Smooth muscle cell (in vitro differentiated cells): ENCODE data around the gene ATP5F1A. TPM values are rescaled to one million over a fixed set of nuclear protein-coding genes. Genes with fewer than 3 reads are reported as not detected.

Experiments used
- DNase-seq: peaks from one replicate; lab custom pipeline; 2025; ENCODE audit not compliant: unreplicated experiment; lab: John Stamatoyannopoulos, UW
- H2AFZ ChIP-seq: fragments of 200-600 bp; sonication (generic); 2 replicates; pipeline ENCODE4 v1.6.0; 2016; ENCODE audit warnings: antibody characterized with exemption, low read depth, mild to moderate bottlenecking
- H3F3A ChIP-seq: fragments of 200-600 bp; sonication (generic); 2 replicates; pipeline ENCODE4 v1.6.0; 2017; ENCODE audit warnings: antibody characterized with exemption, low read depth
- H3K27ac ChIP-seq: fragments of 200-600 bp; sonication (generic); 2 replicates; pipeline ENCODE4 v1.5.1; 2016; ENCODE audit warnings: low read depth, mild to moderate bottlenecking
- H3K27me3 ChIP-seq: fragments of 200-600 bp; sonication (generic); 2 replicates; pipeline ENCODE4 v1.6.1; 2016; ENCODE audit warnings: low read depth, mild to moderate bottlenecking
- H3K36me3 ChIP-seq: fragments of 200-600 bp; sonication (generic); 2 replicates; pipeline ENCODE4 v1.5.1; 2016; ENCODE audit warnings: low read depth
- H3K4me1 ChIP-seq: fragments of 200-600 bp; sonication (generic); 2 replicates; pipeline ENCODE4 v1.5.1; 2016; ENCODE audit warnings: low read depth
- H3K4me2 ChIP-seq: fragments of 200-600 bp; sonication (generic); 2 replicates; pipeline ENCODE4 v1.6.0; 2016; ENCODE audit warnings: mild to moderate bottlenecking
- H3K4me3 ChIP-seq: fragments of 200-600 bp; sonication (generic); 2 replicates; pipeline ENCODE4 v1.5.1; 2016; ENCODE audit warnings: mild to moderate bottlenecking
- H3K79me2 ChIP-seq: fragments of 200-600 bp; sonication (generic); 2 replicates; pipeline ENCODE4 v1.6.0; 2016; ENCODE audit warnings: low read depth, mild to moderate bottlenecking
- H3K9ac ChIP-seq: fragments of 200-600 bp; sonication (generic); 2 replicates; pipeline ENCODE4 v1.6.0; 2016; ENCODE audit warnings: low read depth
- H3K9me3 ChIP-seq: fragments of 200-600 bp; sonication (generic); replicated peaks from 2 replicates; pipeline ENCODE4 v1.5.1; 2016; ENCODE audit warnings: low read depth
- H4K20me1 ChIP-seq: fragments of 200-600 bp; sonication (generic); 2 replicates; pipeline ENCODE4 v1.6.0; 2016; ENCODE audit warnings: low read depth
- CTCF ChIP-seq: fragments of 200-600 bp; sonication (generic); IDR thresholded peaks from 2 replicates; pipeline ENCODE4 v1.5.1; 2017; ENCODE audit warnings: borderline replicate concordance, mild to moderate bottlenecking, antibody characterized with exemption; ENCODE audit not compliant: insufficient read depth, poor library complexity, severe bottlenecking
- WGBS: methylation state at CpG from one replicate; pipeline ENCODE4 v1.1.7; 2016; ENCODE audit warnings: low lambda C conversion rate; 5-methylcytosine and 5-hydroxymethylcytosine counted together
- polyA plus RNA-seq: library from polyadenylated mRNA; unstranded; fragments of >200 nt; fragmentation: Nextera tagmentation; extraction: Ambion mirVana; gene quantifications from 2 replicates; pipeline ENCODE4 v1.2.1, GENCODE V29; 2016
- total RNA-seq: library from RNA; depleted of rRNA; stranded (reverse); fragments of >200 nt; gene quantifications from 2 replicates; pipeline ENCODE4 v1.2.3, GENCODE V29; 2014

The ATP5F1A gene
- total and polyA plus RNA-seq, 2 experiments from 2014 or later, result 406 to 432 TPM

GRCh38 chr18:46060359-46060841, 37.7 kb downstream of the ATP5F1A start:
- no peak overlapping the region for H2AFZ ChIP-seq
- H3K9ac ChIP-seq, result no peak overlapping the region
- no peaks in the 10 kb centered on the region for H3K79me2 ChIP-seq
- no peaks in the 10 kb centered on the region for H3F3A ChIP-seq
- H3K4me1 ChIP-seq, result no peaks in the 10 kb centered on the region
- H3K36me3 ChIP-seq, result no peaks in the 10 kb centered on the region
- no peak overlapping the region for H3K4me2 ChIP-seq
- no peaks in the 10 kb centered on the region for H3K9me3 ChIP-seq
- no peak overlapping the region for H3K27ac ChIP-seq
- H3K27me3 ChIP-seq, result no peaks in the 10 kb centered on the region
- no peak for DNase-seq
- H3K4me3 ChIP-seq, result no peak overlapping the region
- no peak for TF ChIP-seq CTCF
- 91% methylated on average over 3 of the region's 3 CpGs for WGBS
- H4K20me1 ChIP-seq, result peaks cover under 1% of the 10 kb centered on the region

GRCh38 chr18:46055838-46056230, 42.3 kb downstream of the ATP5F1A start:
- H3K9ac ChIP-seq, result no peak overlapping the region
- no peaks in the 10 kb centered on the region for H3K9me3 ChIP-seq
- no peak overlapping the region for H3K27ac ChIP-seq
- no peaks in the 10 kb centered on the region for H3K27me3 ChIP-seq
- H3K4me2 ChIP-seq, result no peak overlapping the region
- DNase-seq, result no peak
- no peak overlapping the region for H3K4me3 ChIP-seq
- no peak overlapping the region for H2AFZ ChIP-seq
- H3F3A ChIP-seq, result no peaks in the 10 kb centered on the region
- 93% methylated on average over 4 of the region's 4 CpGs for WGBS
- no peaks in the 10 kb centered on the region for H3K36me3 ChIP-seq
- TF ChIP-seq CTCF, result no peak
- H4K20me1 ChIP-seq, result peaks cover 7% of the 10 kb centered on the region
- H3K79me2 ChIP-seq, result peaks cover 3% of the 10 kb centered on the region
- no peaks in the 10 kb centered on the region for H3K4me1 ChIP-seq

GRCh38 chr18:46054956-46055837, 42.9 kb downstream of the ATP5F1A start:
- Histone ChIP-seq H3K4me3 (no peak overlapping the region), H3K4me1 (no peaks in the 10 kb centered on the region), H3F3A (no peaks in the 10 kb centered on the region), H3K4me2 (no peak overlapping the region), H3K9ac (no peak overlapping the region), H2AFZ (no peak overlapping the region), H3K9me3 (no peaks in the 10 kb centered on the region), H3K27me3 (no peaks in the 10 kb centered on the region), H4K20me1 (peaks cover 7% of the 10 kb centered on the region), H3K79me2 (peaks cover 7% of the 10 kb centered on the region), H3K27ac (no peak overlapping the region), H3K36me3 (no peaks in the 10 kb centered on the region)
- no peak for TF ChIP-seq CTCF
- DNase-seq, result no peak
- 87% methylated on average over 6 of the region's 6 CpGs for WGBS
